A673 (cell line): Measurements from ENCODE around the gene CPT1C.

Experiments
- EZH2 ChIP-seq: fragments of 200-600 bp; sonication (generic); IDR thresholded peaks from 2 replicates; pipeline ENCODE4 v1.6.1; 2017; ENCODE audit warnings: borderline replicate concordance, low read depth, mild to moderate bottlenecking, mixed read lengths, antibody characterized with exemption, low read length; ENCODE audit not compliant: poor library complexity, severe bottlenecking
- TF ChIP-seq, protein P1 (sequence below): fragments of 300-800, 200-600 bp; sonication (generic); conservative IDR thresholded peaks from 2 replicates; pipeline ENCODE4 v1.5.1; 2017; ENCODE audit warnings: low read depth, mild to moderate bottlenecking, antibody characterized with exemption, low read length, moderate library complexity, mixed read lengths

DNA sequence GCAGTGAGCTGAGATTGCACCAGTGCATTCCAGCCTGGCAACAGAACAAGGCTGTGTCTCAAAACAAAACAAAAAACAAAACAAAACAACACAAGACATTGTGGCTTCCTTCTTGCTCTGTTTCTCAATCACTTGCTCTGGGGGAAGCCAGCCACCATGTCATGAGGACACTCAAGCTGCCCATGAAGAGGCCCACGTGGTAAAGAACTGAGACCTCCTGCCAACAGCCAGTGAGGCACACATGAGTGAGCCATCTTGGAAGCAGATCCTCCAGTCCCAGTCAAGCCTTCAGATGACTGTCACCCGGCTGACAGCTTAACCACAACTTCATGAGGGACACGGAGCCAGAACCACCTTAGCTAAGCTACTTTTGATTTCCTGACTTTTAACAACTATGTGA, 25.2 kb downstream of the CPT1C start:
- TF ChIP-seq, protein P1, sequence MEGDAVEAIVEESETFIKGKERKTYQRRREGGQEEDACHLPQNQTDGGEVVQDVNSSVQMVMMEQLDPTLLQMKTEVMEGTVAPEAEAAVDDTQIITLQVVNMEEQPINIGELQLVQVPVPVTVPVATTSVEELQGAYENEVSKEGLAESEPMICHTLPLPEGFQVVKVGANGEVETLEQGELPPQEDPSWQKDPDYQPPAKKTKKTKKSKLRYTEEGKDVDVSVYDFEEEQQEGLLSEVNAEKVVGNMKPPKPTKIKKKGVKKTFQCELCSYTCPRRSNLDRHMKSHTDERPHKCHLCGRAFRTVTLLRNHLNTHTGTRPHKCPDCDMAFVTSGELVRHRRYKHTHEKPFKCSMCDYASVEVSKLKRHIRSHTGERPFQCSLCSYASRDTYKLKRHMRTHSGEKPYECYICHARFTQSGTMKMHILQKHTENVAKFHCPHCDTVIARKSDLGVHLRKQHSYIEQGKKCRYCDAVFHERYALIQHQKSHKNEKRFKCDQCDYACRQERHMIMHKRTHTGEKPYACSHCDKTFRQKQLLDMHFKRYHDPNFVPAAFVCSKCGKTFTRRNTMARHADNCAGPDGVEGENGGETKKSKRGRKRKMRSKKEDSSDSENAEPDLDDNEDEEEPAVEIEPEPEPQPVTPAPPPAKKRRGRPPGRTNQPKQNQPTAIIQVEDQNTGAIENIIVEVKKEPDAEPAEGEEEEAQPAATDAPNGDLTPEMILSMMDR = no peak
- TF ChIP-seq EZH2 = no peak
